ENCODE results near the gene PIP5K1C. TPM values are rescaled to one million over a fixed set of nuclear protein-coding genes. Genes with fewer than 3 reads are reported as not detected.
A peak's percentile ranks its signal among the peaks of the same experiment; 100 is the strongest.

PIP5K1C gene
- total RNA-seq, 2 experiments from 2014 or later = 14.7 to 15.7 TPM

DNA sequence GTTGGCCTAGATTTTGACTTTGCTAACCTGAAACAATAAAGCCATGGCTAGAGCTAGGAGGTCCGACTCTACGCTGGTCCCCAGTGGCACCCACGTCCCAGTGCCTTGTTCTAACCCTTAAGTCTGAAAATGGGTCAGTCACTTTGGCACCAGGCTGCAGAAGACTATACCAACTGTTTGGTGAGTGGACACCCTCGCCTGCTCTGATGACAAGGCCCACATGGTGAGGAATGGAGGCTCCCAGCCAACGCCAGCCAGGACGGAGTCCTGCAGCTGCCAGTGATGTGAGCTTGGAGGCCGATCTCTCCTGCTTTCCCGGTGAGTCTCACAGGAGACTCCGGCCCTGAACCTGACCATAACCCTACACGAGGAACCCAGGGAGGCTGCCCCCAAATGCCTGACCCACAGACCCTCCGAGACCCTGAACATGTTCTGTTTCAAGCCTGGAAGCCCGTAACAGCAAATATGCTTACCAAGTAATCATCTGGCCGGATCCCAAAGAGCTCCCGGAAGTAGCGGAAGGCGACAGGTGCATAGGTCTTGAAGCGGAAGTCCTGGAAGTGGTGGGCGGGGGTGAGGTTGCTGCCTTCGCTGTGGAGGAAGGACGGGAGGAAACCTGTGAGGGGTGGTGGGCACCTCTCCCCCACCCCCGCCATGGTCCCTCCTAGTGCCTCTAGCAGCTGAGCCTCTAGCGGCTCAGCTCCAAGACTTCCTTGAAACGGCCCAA is 39.6 kb downstream of the PIP5K1C start:
- intact Hi-C loops (cut with micrococcal nuclease) = no loop called here
- H3K36me3 Mint-ChIP-seq = peaks cover 18% of the 10 kb centered on the region
- no peaks in the 10 kb centered on the region for H3K27me3 Mint-ChIP-seq
- DNase-seq = no peak
- H3K4me3 Mint-ChIP-seq = no peak overlapping the region
- no peaks in the 10 kb centered on the region for H3K4me1 Mint-ChIP-seq (ENCODE audit: low read depth)
- H3K27ac Mint-ChIP-seq = no peak overlapping the region
- H3K9me3 Mint-ChIP-seq = no peaks in the 10 kb centered on the region
- POLR2A ChIA-PET = no interaction called here
- CTCF ChIA-PET = interaction anchor here (1.8 to 2.1 kb wide), 2 partner anchors 30 to 39 kb away, joined by 6 to 14 read pairs; partner anchors contain the start of gene PIP5K1C

DNA sequence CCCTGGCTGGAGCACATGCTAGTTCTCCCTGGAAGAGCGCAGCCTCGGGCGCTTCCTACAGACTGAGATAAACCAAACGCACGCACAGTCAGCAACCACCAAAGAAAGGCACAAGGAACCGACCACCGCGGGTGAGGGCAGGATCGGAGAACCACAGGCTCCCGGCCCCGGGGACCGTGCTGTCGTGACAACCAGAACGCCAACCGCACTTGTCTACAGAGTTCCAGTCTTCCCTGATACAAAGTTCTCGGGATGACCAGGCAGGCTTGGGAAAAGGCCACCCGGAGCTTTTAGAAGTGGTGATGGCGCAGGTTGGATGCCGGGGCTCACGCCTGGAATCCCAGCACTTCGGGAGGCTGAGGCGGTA is 40.5 kb downstream of the PIP5K1C start:
- Mint-ChIP-seq H3K9me3 (no peaks in the 10 kb centered on the region), H3K4me1 (ENCODE audit: low read depth) (no peaks in the 10 kb centered on the region), H3K27me3 (no peaks in the 10 kb centered on the region), H3K36me3 (peaks cover 18% of the 10 kb centered on the region), H3K4me3 (no peak overlapping the region), H3K27ac (no peak overlapping the region)
- ChIA-PET CTCF (interaction anchor here (1.8 kb wide), 1 partner anchor 31 kb away, joined by 6 read pairs; no protein-coding TSS in a partner anchor), POLR2A (no interaction called here)
- DNase-seq = no peak
- intact Hi-C loops (cut with micrococcal nuclease) = no loop called here

DNA sequence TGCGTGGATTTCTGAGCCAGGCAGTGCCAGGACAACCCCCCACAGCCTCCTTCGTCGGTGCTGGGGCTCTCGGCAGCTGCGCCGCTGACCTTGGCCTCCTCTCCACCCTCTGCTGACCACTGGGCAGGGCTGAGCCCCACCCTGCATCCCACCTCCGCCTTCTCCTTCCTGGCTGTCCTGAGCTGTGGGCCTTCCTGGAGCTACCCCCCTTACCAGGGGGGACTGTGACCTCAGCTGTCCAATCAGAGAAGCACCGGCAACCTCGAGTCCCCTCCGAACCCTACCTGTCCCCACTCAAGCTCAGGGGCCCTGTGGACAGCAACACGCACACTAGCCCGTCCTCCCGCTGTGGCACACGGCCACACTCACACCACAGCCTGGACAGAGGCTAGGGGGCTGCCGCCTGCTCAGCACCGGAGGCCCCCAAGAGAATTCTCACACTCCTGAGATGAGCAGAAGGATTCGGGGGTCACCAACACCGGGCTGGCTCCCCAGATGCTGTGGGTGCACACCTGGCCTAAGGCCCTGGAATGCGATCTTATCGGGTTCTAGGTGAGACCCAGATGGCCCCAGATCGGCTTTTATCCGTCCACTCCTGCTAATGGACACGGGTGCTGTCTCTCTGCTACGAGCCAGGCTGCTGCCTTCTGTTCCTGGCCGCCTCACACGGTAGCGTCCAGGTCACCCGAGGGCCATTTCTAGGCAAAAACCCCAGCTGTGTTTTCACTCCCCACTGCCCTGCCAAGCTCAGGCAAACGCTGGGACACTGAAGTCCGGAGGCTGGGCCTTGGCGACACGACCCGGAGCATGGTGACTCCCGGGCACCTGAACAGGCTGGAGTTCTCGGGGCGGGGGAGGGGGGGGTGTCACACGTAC is 41.2 kb downstream of the PIP5K1C start:
- peaks cover 18% of the 10 kb centered on the region for H3K36me3 Mint-ChIP-seq
- H3K27ac Mint-ChIP-seq = no peak overlapping the region

DNA sequence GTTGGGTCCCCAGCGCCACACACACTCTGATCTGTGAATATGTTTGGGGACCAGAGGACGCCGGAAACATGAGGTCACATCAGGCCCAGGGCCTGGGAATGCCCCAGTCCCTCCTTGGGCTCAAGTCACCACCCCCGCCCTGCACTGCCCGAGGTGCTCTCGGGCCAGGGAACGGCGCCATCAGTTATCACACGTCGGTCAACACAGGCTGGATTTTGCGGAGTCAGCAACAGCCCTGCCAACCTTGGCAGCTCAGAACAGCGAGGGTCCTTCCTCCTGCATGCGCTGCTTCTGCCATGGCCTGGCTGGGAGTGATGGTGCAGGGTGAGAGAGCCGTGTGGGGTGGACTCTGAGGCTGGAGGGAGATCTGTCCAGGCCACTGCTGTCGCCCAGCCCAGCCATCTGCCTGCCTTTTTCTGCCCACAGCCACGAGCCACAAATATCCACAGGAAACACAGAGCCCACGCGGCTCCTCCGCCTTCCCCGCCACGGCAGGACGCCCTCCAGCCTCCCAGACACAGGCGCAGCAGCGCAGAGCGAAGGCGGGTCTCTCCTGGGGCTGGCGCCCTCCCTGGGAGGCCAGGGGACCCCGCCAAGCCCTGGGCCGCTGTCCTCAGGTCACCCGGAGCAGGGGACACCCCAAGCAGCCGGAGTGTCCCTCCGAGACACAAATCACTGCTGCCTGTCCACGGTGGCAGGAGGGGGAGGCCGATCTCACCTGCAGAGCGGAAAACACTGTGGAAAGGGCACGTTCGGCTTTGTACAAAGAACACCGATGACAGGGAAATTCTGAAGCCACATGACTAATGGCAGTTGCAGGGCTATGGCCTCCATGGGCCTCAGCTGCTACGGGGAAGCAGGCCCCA is 42.0 kb downstream of the PIP5K1C start:
- Mint-ChIP-seq H3K27ac (no peak overlapping the region), H3K27me3 (no peaks in the 10 kb centered on the region), H3K4me3 (no peak overlapping the region), H3K4me1 (ENCODE audit: low read depth) (no peaks in the 10 kb centered on the region), H3K9me3 (no peaks in the 10 kb centered on the region), H3K36me3 (peaks cover 15% of the 10 kb centered on the region)
- ChIA-PET CTCF (no interaction called here), POLR2A (no interaction called here)
- intact Hi-C loops (cut with micrococcal nuclease) = no loop called here
- DNase-seq = no peak

More for the DNA sequence above, 41.2 kb downstream of the PIP5K1C start:
- no peak for DNase-seq
- H3K9me3 Mint-ChIP-seq = no peaks in the 10 kb centered on the region
- intact Hi-C loops (cut with micrococcal nuclease) = no loop called here
- no peak overlapping the region for H3K4me3 Mint-ChIP-seq
- H3K4me1 Mint-ChIP-seq (ENCODE audit: low read depth) = no peaks in the 10 kb centered on the region
- no peaks in the 10 kb centered on the region for H3K27me3 Mint-ChIP-seq
- CTCF ChIA-PET = no interaction called here
- POLR2A ChIA-PET = no interaction called here

DNA sequence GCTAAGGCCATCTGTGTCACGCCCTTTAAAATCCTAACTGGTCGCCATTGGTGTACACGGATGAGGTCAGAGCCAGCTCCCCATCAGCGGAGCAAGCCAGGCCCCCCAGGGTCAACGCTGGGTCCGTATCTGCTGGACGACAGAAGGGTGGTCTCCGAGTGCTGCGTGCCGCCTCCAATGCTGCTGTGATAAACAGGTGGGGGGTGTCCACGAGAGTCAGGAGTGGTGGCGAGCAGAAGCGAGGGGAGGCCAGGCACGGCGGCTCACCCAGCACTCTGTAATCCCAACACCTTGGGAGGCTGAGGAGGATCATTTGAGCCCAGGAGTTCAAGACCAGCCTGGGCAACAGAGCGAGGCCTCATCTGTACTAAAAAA is 42.9 kb downstream of the PIP5K1C start:
- Mint-ChIP-seq H3K27ac (no peak overlapping the region), H3K27me3 (no peaks in the 10 kb centered on the region), H3K4me3 (no peak overlapping the region), H3K36me3 (peaks cover 15% of the 10 kb centered on the region), H3K9me3 (no peaks in the 10 kb centered on the region), H3K4me1 (ENCODE audit: low read depth) (no peaks in the 10 kb centered on the region)
- ChIA-PET POLR2A (no interaction called here), CTCF (no interaction called here)
- no peak for DNase-seq
- intact Hi-C loops (cut with micrococcal nuclease) = no loop called here

DNA sequence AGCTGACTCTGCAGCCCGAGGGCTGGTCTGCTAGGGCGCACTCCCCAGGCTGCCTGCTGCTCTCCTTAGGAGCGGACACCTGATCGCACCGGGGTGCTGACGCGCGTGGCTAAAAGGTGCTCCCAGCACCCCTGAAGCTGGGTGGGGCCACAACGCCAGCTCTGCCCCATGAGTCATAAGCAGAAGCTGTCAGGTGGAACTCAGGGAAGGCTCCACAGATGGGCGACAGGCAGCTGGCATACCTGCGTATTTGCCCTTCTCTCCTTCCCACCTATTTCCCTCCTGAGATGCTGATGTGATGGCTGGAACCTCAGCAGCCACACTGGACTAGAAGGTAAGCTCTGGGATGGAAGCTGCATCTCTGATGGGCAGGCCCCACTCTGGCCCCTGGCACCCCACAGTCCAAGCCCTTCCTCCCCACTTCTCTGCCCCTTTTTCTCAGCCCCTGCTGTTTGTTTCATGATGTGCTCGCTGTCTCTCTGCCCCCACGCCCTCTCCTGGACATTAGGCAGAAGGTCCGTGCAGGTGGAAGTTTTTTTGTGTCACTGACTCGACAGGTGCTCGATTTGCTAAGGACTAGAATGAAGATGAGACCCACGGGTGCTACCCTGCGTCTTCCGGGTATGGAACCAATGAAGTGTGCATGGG is 43.4 kb downstream of the PIP5K1C start:
- Mint-ChIP-seq H3K4me3 (no peak overlapping the region), H3K4me1 (ENCODE audit: low read depth) (no peaks in the 10 kb centered on the region), H3K27me3 (no peaks in the 10 kb centered on the region), H3K9me3 (no peaks in the 10 kb centered on the region), H3K27ac (no peak overlapping the region), H3K36me3 (peaks cover 15% of the 10 kb centered on the region)
- DNase-seq = no peak
- CTCF ChIA-PET = no interaction called here
- intact Hi-C loops (cut with micrococcal nuclease) = no loop called here
- POLR2A ChIA-PET = interaction anchor here (0.5 kb wide), 1 partner anchor 137 kb away, joined by 3 read pairs; no protein-coding TSS in a partner anchor

DNA sequence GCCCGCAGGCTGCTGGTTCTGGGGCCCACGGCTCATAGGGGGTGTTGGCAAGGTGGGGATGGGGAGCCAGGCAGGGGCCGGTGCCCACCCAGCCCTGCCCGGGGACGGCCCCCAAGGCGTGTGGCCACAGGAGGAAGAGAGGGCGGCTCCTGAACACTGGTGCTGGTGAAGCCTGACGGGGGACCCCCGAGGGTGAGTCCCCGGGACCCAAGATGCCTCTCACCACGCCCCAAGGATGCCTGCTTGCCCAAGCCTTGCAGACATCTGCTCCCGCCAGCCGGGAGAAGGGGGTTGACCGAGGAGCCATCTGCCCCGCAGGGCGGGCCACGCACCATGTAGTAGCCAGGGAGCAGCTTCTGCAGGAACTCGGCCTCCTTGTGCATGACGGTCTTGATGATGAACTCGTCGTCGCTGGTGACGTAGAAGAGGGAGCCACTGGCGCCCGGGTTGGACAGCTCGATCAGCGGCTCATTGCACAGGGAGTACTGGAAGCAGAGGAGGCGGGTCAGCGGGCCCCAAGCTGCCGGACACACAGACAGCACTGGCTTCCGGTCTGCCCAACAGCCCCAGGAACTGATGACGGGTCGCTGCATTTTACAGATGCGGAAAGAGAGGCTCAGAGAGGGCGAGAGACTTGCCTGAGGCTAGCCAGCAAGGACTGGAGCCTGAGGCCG is 44.1 kb downstream of the PIP5K1C start:
- intact Hi-C loops (cut with micrococcal nuclease) = no loop called here
- ChIA-PET CTCF (interaction anchor here (1.0 kb wide), 1 partner anchor 9 kb away, joined by 3 read pairs; no protein-coding TSS in a partner anchor), POLR2A (no interaction called here)
- Mint-ChIP-seq H3K4me1 (ENCODE audit: low read depth) (no peaks in the 10 kb centered on the region), H3K9me3 (no peaks in the 10 kb centered on the region), H3K36me3 (peaks cover 11% of the 10 kb centered on the region), H3K27me3 (no peaks in the 10 kb centered on the region), H3K27ac (no peak overlapping the region), H3K4me3 (no peak overlapping the region)
- DNase-seq = no peak

DNA sequence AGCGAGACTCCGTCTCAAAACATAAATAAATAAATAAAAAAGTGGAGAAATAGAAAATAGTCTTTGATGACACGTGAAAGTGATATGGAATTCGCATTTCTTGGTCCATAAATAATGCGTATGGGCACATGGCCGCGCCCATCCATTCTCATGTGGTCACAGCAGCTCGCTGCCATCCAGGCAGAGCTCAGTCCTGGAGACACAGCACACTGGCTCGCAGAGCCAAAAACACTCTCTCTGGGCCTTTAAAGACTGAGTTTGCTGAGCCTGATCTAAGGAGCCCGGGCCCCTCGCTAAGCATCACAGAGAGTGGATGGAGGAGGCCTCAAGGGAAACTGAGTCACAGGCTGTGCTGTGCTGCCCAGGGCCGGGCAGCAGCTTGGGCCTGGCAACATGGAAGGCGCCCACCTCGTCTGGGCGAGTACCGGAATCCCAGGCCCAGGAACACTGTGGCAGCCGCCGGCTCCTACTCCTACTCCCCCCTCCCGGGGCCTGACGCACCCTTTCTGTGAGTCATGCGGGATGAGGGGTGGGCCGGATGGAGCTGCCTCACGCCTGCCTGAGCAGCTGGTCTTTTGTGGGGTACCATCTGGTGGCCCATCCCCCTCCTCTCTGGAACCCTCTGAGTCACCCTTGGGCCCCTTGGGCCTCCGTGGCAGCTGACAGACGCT is 44.7 kb downstream of the PIP5K1C start:
- Mint-ChIP-seq H3K27me3 (no peaks in the 10 kb centered on the region), H3K9me3 (no peaks in the 10 kb centered on the region), H3K36me3 (peaks cover 11% of the 10 kb centered on the region), H3K4me1 (ENCODE audit: low read depth) (no peaks in the 10 kb centered on the region), H3K4me3 (no peak overlapping the region), H3K27ac (no peak overlapping the region)
- ChIA-PET CTCF (interaction anchor here (1.0 to 1.5 kb wide), 2 partner anchors 10 to 11 kb away, joined by 3 to 6 read pairs; no protein-coding TSS in a partner anchor), POLR2A (no interaction called here)
- no peak for DNase-seq
- intact Hi-C loops (cut with micrococcal nuclease) = no loop called here

DNA sequence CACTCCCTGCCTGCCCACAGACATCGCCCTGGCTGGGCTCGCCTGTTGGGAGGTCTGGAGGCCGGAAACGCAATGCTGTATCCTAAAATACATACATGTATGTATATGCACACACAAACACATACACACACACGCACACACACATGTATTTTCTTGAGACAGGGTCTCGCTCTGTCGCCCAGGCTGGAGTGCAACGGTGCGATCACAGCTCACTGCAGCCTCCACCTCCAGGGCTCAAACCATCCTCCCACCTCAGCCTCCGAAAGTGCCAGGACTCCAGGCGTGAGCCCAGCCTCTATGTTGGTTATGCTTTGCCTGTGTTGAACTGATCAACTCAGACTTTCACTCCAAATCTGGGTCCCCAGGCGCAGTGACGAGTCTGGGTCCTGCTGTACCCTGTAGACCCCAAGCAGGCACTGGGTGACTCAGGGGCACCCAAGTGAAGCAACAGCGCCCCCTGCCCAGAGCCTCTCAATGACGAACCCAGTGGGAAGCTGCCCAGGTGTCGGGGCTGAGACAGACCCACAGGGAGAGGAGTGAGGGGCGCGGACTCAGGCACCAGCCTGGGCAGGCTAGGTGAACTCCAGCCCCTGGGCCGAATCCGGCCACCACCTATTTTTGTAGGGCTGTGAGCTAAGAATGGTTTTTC is 46.3 kb downstream of the PIP5K1C start:
- DNase-seq = peak; percentile 26
- CTCF ChIA-PET = interaction anchor here (0.7 to 1.5 kb wide), 2 partner anchors 12 to 29 kb away, joined by 3 to 6 read pairs; no protein-coding TSS in a partner anchor
- intact Hi-C loops (cut with micrococcal nuclease) = no loop called here

DNA sequence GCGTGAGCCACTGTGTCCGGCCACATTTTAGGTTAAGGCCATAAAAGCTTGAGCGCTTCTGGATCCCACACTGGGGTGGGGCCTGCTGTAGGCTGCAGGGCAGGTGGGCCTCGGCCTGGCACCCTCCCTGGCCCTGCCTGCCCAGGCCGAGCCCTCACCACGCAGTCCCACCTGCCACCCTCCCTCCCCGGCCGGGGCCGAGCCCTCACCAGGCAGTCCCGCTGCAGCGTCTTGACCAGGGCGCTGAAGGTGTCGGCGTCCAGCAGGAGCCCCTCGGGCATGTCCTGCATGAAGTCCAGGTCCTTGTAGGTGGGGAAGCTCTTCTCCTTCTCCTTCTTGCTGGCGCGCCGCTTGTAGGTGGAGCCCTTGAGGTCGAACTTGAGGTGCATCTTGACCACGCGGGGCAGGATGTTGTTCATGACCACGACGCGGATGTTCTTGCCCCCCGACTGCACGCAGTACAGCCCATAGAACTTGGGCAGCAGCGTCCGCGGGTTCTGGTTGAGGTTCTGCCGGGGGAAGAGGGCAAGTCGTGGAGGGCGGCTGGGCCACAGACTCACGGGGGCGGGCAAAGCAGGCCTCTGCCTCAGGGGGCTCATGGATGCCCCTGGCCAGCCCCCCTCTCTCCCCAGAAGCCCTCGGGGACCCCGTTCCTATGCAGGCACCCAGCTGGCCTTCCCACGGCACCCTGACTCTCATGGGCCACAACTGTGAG is 47.0 kb downstream of the PIP5K1C start:
- Mint-ChIP-seq H3K4me1 (ENCODE audit: low read depth) (no peaks in the 10 kb centered on the region), H3K36me3 (peaks cover 11% of the 10 kb centered on the region)

More for the DNA sequence above, 46.3 kb downstream of the PIP5K1C start:
- Mint-ChIP-seq H3K9me3 (no peaks in the 10 kb centered on the region), H3K27me3 (no peaks in the 10 kb centered on the region), H3K4me1 (ENCODE audit: low read depth) (no peaks in the 10 kb centered on the region), H3K4me3 (no peak overlapping the region), H3K36me3 (peaks cover 11% of the 10 kb centered on the region), H3K27ac (no peak overlapping the region)
- POLR2A ChIA-PET = no interaction called here

More for the DNA sequence above, 47.0 kb downstream of the PIP5K1C start:
- no peaks in the 10 kb centered on the region for H3K27me3 Mint-ChIP-seq
- intact Hi-C loops (cut with micrococcal nuclease) = no loop called here
- no peaks in the 10 kb centered on the region for H3K9me3 Mint-ChIP-seq
- POLR2A ChIA-PET = no interaction called here
- no peak overlapping the region for H3K4me3 Mint-ChIP-seq
- no peak for DNase-seq
- H3K27ac Mint-ChIP-seq = no peak overlapping the region
- CTCF ChIA-PET = interaction anchor here (0.7 kb wide), 1 partner anchor 30 kb away, joined by 3 read pairs; no protein-coding TSS in a partner anchor

Measured in activated CD4-positive, alpha-beta memory T cell treated with anti-CD3 and anti-CD28 coated beads for 36 hours (primary cell).